B cell (primary cell): ENCODE data around the gene RPTOR. TPM values are rescaled to one million over a fixed set of nuclear protein-coding genes. Genes with fewer than 3 reads are reported as not detected.

Experiments
- ATAC-seq: fragments of 200-7000 bp; cut with Tn5 transposase; one replicate; pipeline ENCODE4 v1.10.0; 2021; ENCODE audit warnings: low read depth, mild to moderate bottlenecking, moderate number of reproducible peaks, moderate library complexity
- CTCF ChIA-PET: fragments of 350-600 bp; sonication (Branson Sonifier 250); formaldehyde crosslinking; loops from one replicate; lab custom pipeline; 2021; ENCODE audit warnings: antibody characterized with exemption, inconsistent platforms; lab: Charles Lee
- POLR2A ChIA-PET: fragments of 350-600 bp; sonication (Branson Sonifier 250); formaldehyde crosslinking; loops from one replicate; lab custom pipeline; 2021; ENCODE audit warnings: antibody characterized with exemption; lab: Charles Lee
- DNase-seq: peaks from one replicate; pipeline ENCODE4 v3.0.0; 2013
- H2AFZ ChIP-seq: 2 replicates; pipeline ENCODE4 v1.6.1; 2012; ENCODE audit warnings: mild to moderate bottlenecking, low read depth, low read length; ENCODE audit not compliant: insufficient read depth, poor library complexity, severe bottlenecking
- H3K27ac ChIP-seq, 2 donors: 1 replicate in 1 of 2; 2 replicates in 1 of 2; pipeline ENCODE4 v1.5.1; 2012 to 2013; ENCODE audit warnings: low read length in 2 of 2, mild to moderate bottlenecking in 2 of 2, moderate library complexity in 1 of 2
- H3K27me3 ChIP-seq, 4 experiments: fragments of 200-600 bp in 1 of 4; sonication (generic) in 1 of 4; replicated peaks in 1 of 4; 1 replicate in 2 of 4; 2 replicates in 2 of 4; pipeline versions ENCODE4 v1.6.1 to v1.7.0; 2013 to 2016; ENCODE audit warnings: low read length in 3 of 4, mild to moderate bottlenecking in 2 of 4, mixed read lengths in 1 of 4, moderate library complexity in 1 of 4; ENCODE audit not compliant: insufficient read depth in 4 of 4, control insufficient read depth in 3 of 4; ENCODE audit errors: control extremely low read depth in 1 of 4
- H3K36me3 ChIP-seq, 2 experiments: replicated peaks in 1 of 2; 1 replicate in 1 of 2; 2 replicates in 1 of 2; pipeline versions ENCODE4 v1.6.1 to v1.7.1; 2013; ENCODE audit warnings: low read length in 1 of 2; ENCODE audit not compliant: insufficient read depth in 2 of 2, control insufficient read depth in 1 of 2; ENCODE audit errors: control extremely low read depth in 1 of 2, extremely low read depth in 1 of 2
- H3K4me1 ChIP-seq, 2 donors: fragments of 200-600 bp in 1 of 2; sonication (generic) in 1 of 2; 1 replicate in 1 of 2; 2 replicates in 1 of 2; pipeline versions ENCODE4 v1.5.1 to v1.6.1; 2013 to 2017; ENCODE audit warnings: low read length in 2 of 2; ENCODE audit not compliant: control insufficient read depth in 2 of 2, insufficient read depth in 2 of 2
- H3K4me2 ChIP-seq: replicated peaks from 2 replicates; pipeline ENCODE3; 2012; ENCODE audit warnings: mild to moderate bottlenecking, low read depth, low read length; ENCODE audit not compliant: poor library complexity, severe bottlenecking
- H3K4me3 ChIP-seq, 5 experiments: fragments of 200-600 bp in 1 of 5; sonication (generic) in 1 of 5; 1 replicate in 3 of 5; 2 replicates in 2 of 5; pipeline versions ENCODE4 v1.5.1 to v1.7.0; 2011 to 2016; ENCODE audit warnings: low read length in 4 of 5, mild to moderate bottlenecking in 4 of 5, low read depth in 2 of 5, control low read depth in 1 of 5, moderate library complexity in 1 of 5; ENCODE audit not compliant: insufficient read depth in 1 of 5; ENCODE audit errors: control extremely low read depth in 1 of 5, extremely low read depth in 1 of 5
- H3K79me2 ChIP-seq: fragments of 200-600 bp; sonication (generic); one replicate; pipeline ENCODE4 v1.6.0; 2016; ENCODE audit warnings: low read length; ENCODE audit not compliant: control insufficient read depth, insufficient read depth
- H3K9ac ChIP-seq: fragments of 200-600 bp; sonication (generic); 2 replicates; pipeline ENCODE4 v1.6.1; 2017; ENCODE audit warnings: mild to moderate bottlenecking, low read length, moderate library complexity
- H3K9me3 ChIP-seq, 3 donors: one replicate each; pipeline versions ENCODE4 v1.6.1 to v1.7.1; 2013; ENCODE audit warnings: low read length in 2 of 3; ENCODE audit not compliant: control insufficient read depth in 2 of 3, insufficient read depth in 1 of 3; ENCODE audit errors: control extremely low read depth in 1 of 3
- H4K20me1 ChIP-seq: 2 replicates; pipeline ENCODE4 v1.6.0; 2012; ENCODE audit warnings: mild to moderate bottlenecking, low read length; ENCODE audit not compliant: insufficient read depth, control insufficient read depth, poor library complexity, severe bottlenecking
- H3K27ac Mint-ChIP-seq: one replicate; pipeline ENCODE4 v1.8.0; 2021; ENCODE audit warnings: mixed read lengths
- H3K27me3 Mint-ChIP-seq: one replicate; pipeline ENCODE4 v1.8.0; 2021; ENCODE audit warnings: mixed read lengths
- H3K4me1 Mint-ChIP-seq: one replicate; pipeline ENCODE4 v1.8.0; 2021; ENCODE audit warnings: mixed read lengths
- H3K4me3 Mint-ChIP-seq: one replicate; pipeline ENCODE4 v1.8.0; 2021; ENCODE audit warnings: mixed read lengths
- H3K9me3 Mint-ChIP-seq: one replicate; pipeline ENCODE4 v1.8.0; 2022; ENCODE audit warnings: mixed read lengths; ENCODE audit not compliant: insufficient read depth
- CTCF ChIP-seq: fragments of 200-600 bp; IDR thresholded peaks from one replicate; pipeline ENCODE4 v1.8.0; 2022; ENCODE audit warnings: antibody characterized with exemption, mild to moderate bottlenecking
- EZH2 ChIP-seq: IDR thresholded peaks from 2 replicates; pipeline ENCODE4 v1.6.1; 2012; ENCODE audit warnings: borderline replicate concordance, low read depth, mild to moderate bottlenecking, moderate library complexity, low read length; ENCODE audit not compliant: insufficient read depth, poor library complexity, severe bottlenecking
- WGBS: methylation state at CpG from one replicate; pipeline ENCODE4 v1.1.5; 2013; ENCODE audit warnings: missing lambda C conversion rate; ENCODE audit not compliant: insufficient coverage; 5-methylcytosine and 5-hydroxymethylcytosine counted together
- intact Hi-C: fragments of 100-400 bp; cut with micrococcal nuclease; formaldehyde crosslinking; loops from one replicate; pipeline ENCODE4 v1.10.0; 2022
- polyA plus RNA-seq: library from polyadenylated mRNA; depleted of rRNA; stranded (reverse); fragments of >200 nt; gene quantifications from 2 replicates; pipeline ENCODE4 v1.2.3, GENCODE V29; 2012
- total RNA-seq, 2 donors: library from RNA; stranded (reverse); fragments of 120-200 nt in 1 of 2; gene quantifications; 1 replicate in 1 of 2; 2 replicates in 1 of 2; pipeline versions ENCODE4 v1.2.3 to v1.2.4, GENCODE V29; 2013 to 2022

Gene RPTOR
- total and polyA plus RNA-seq, 2 donors (not counting 1 experiment from before 2014, with no cell fraction given): 13.4 to 58.8 TPM

GRCh38 chr17:80889231-80890195, 344.9 kb downstream of the RPTOR start:
- TF ChIP-seq EZH2: no peak
- TF ChIP-seq CTCF: no peak
- H4K20me1 ChIP-seq: no peaks in the 10 kb centered on the region
- H3K4me2 ChIP-seq: no peak overlapping the region
- intact Hi-C loops: no loop called here
- ChIA-PET CTCF (no interaction called here), POLR2A (no interaction called here)
- peaks cover 21% of the 10 kb centered on the region for H3K4me1 Mint-ChIP-seq
- H3K4me3 ChIP-seq: no peak overlapping the region
- WGBS: 99% methylated on average over 37 of the region's 40 CpGs
- no peak for DNase-seq
- H3K9me3 Mint-ChIP-seq: no peaks in the 10 kb centered on the region
- peaks cover 0 to 36% of the 10 kb centered on the region in 2 experiments for H3K36me3 ChIP-seq
- no peak overlapping the region for H3K27ac ChIP-seq
- no peak overlapping the region for H3K9ac ChIP-seq
- no peak overlapping the region for H3K27ac Mint-ChIP-seq
- no peak overlapping the region for H3K4me3 Mint-ChIP-seq
- peaks cover 8 to 32% of the 10 kb centered on the region in 2 donors for H3K4me1 ChIP-seq
- no peaks in the 10 kb centered on the region for H3K27me3 Mint-ChIP-seq
- no peaks in the 10 kb centered on the region for H3K9me3 ChIP-seq
- no peaks in the 10 kb centered on the region for H3K27me3 ChIP-seq
- no peak overlapping the region for H2AFZ ChIP-seq
- H3K79me2 ChIP-seq: peaks cover 13% of the 10 kb centered on the region
- ATAC-seq: no peak
